BLaER1 (cell line): ENCODE data around the gene PCDHGB7.
"Not testable (repeated sequence)": the region's sequence is repeated elsewhere in the genome, so short reads cannot be mapped to it uniquely, and the experiment has no call there.

Experiments used
- H3K27ac ChIP-seq: shearing (Covaris generic); formaldehyde crosslinking; 2 replicates; pipeline ENCODE4 v1.8.1; 2022
- H3K27me3 ChIP-seq: shearing (Covaris generic); formaldehyde crosslinking; 2 replicates; pipeline ENCODE4 v1.8.1; 2022
- H3K36me3 ChIP-seq: shearing (Covaris generic); formaldehyde crosslinking; 2 replicates; pipeline ENCODE4 v1.8.1; 2022
- H3K4me1 ChIP-seq: shearing (Covaris generic); formaldehyde crosslinking; 2 replicates; pipeline ENCODE4 v1.8.1; 2022
- H3K4me2 ChIP-seq: shearing (Covaris generic); formaldehyde crosslinking; 2 replicates; pipeline ENCODE4 v1.8.1; 2022
- H3K4me3 ChIP-seq: shearing (Covaris generic); formaldehyde crosslinking; 2 replicates; pipeline ENCODE4 v1.8.1; 2022
- H3K9ac ChIP-seq: shearing (Covaris generic); formaldehyde crosslinking; 2 replicates; pipeline ENCODE4 v1.8.1; 2022
- H3K9me3 ChIP-seq: shearing (Covaris generic); formaldehyde crosslinking; 2 replicates; pipeline ENCODE4 v1.8.1; 2022
- H4K20me1 ChIP-seq: shearing (Covaris generic); formaldehyde crosslinking; 2 replicates; pipeline ENCODE4 v1.8.1; 2022
- Cebpa-rat ChIP-seq: shearing (Covaris generic); IDR thresholded peaks from 2 replicates; pipeline ENCODE4 v1.8.1; 2022

The PCDHGB7 gene

GRCh38 chr5:141398608-141399007 lies 18.9 kb upstream of the PCDHGB7 start:
- Histone ChIP-seq H3K4me3 (no peak overlapping the region), H3K4me2 (no peak overlapping the region), H3K27ac (no peak overlapping the region), H3K36me3 (no peaks in the 10 kb centered on the region), H3K4me1 (no peaks in the 10 kb centered on the region), H3K9ac (no peak overlapping the region), H3K27me3 (no peaks in the 10 kb centered on the region), H4K20me1 (no peaks in the 10 kb centered on the region), H3K9me3 (peaks cover 58% of the 10 kb centered on the region)
- no peak for TF ChIP-seq Cebpa-rat

GRCh38 chr5:141399555-141400258 lies 17.8 kb upstream of the PCDHGB7 start:
- Histone ChIP-seq H3K9me3 (peaks cover 47% of the 10 kb centered on the region), H3K4me3 (no peak overlapping the region), H3K27me3 (no peaks in the 10 kb centered on the region), H3K4me2 (no peak overlapping the region), H3K27ac (no peak overlapping the region), H4K20me1 (no peaks in the 10 kb centered on the region), H3K36me3 (no peaks in the 10 kb centered on the region), H3K4me1 (no peaks in the 10 kb centered on the region), H3K9ac (no peak overlapping the region)
- TF ChIP-seq Cebpa-rat = no peak

GRCh38 chr5:141402553-141403243 lies 14.8 kb upstream of the PCDHGB7 start, which contains the start of gene PCDHGA9:
PCDHGA9 (plus strand) TSS chr5:141402778; CDS start chr5:141402953, 175 bp downstream.
- Histone ChIP-seq H3K4me1 (no peaks in the 10 kb centered on the region), H3K27ac (no peak within 1 kb of the TSS), H3K36me3 (no peaks in the 10 kb centered on the region), H3K4me2 (no peak within 1 kb of the TSS), H4K20me1 (no peaks in the 10 kb centered on the region), H3K9ac (no peak within 1 kb of the TSS), H3K9me3 (peaks cover 44% of the 10 kb centered on the region), H3K27me3 (no peaks in the 10 kb centered on the region), H3K4me3 (no peak within 1 kb of the TSS)
- TF ChIP-seq Cebpa-rat = no peak

- Histone ChIP-seq H4K20me1 (no peaks in the 10 kb centered on the region), H3K27ac (no peak overlapping the region), H3K36me3 (no peaks in the 10 kb centered on the region), H3K9me3 (peaks cover 48% of the 10 kb centered on the region), H3K4me1 (no peaks in the 10 kb centered on the region), H3K4me3 (no peak overlapping the region), H3K27me3 (no peaks in the 10 kb centered on the region), H3K9ac (no peak overlapping the region), H3K4me2 (no peak overlapping the region)
- no peak for TF ChIP-seq Cebpa-rat
Measured at GRCh38 chr5:141403387-141403786, 14.1 kb upstream of the PCDHGB7 start.

DNA sequence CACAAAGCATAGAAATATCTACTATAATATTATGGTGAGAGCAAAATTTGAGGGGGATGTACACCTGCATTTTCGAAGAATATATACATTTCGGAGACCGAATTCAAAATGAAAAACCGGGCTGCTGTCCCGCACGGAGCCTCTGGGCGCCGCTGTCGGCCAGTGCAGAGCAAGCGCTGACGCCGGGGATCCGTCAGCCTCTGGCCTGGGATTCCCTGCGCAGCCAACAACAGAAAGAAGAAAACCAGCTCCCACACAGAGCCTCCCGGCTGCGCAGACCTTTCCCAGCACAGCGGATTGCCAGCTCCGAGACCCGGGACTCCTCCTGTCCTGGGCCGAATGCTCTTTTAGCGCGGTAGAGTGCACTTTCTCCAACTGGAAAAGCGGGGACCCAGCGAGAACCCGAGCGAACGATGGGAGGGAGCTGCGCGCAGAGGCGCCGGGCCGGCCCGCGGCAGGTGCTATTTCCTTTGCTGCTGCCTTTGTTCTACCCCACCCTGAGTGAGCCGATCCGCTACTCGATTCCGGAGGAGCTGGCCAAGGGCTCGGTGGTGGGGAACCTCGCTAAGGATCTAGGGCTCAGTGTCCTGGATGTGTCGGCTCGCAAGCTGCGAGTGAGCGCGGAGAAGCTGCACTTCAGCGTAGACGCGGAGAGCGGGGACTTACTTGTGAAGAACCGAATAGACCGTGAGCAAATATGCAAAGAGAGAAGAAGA lies 9.5 kb upstream of the PCDHGB7 start, which contains the start of gene PCDHGB6:
TSS of gene PCDHGB6 (plus strand) at position 232 of the 716 bp plus-strand sequence. CDS start at position 414, 182 bp downstream.
- H3K9me3 ChIP-seq = peaks cover 40% of the 10 kb centered on the region
- H4K20me1 ChIP-seq, H3K27ac ChIP-seq, H3K4me2 ChIP-seq, H3K4me1 ChIP-seq, H3K27me3 ChIP-seq, H3K9ac ChIP-seq, H3K36me3 ChIP-seq, H3K4me3 ChIP-seq: not testable (repeated sequence)

- Histone ChIP-seq H3K4me3 (no peak overlapping the region), H4K20me1 (no peaks in the 10 kb centered on the region), H3K27me3 (peaks cover 18% of the 10 kb centered on the region), H3K9me3 (peaks cover 36% of the 10 kb centered on the region), H3K27ac (no peak overlapping the region), H3K9ac (no peak overlapping the region), H3K4me2 (no peak overlapping the region), H3K4me1 (peaks cover 6% of the 10 kb centered on the region; the same call in 1 of the 2 replicates), H3K36me3 (no peaks in the 10 kb centered on the region)
- TF ChIP-seq Cebpa-rat = no peak
Measured at GRCh38 chr5:141409598-141410306, 7.7 kb upstream of the PCDHGB7 start.

GRCh38 chr5:141411575-141411974 lies 5.9 kb upstream of the PCDHGB7 start:
- Histone ChIP-seq H3K27ac (no peak overlapping the region), H4K20me1 (no peaks in the 10 kb centered on the region), H3K4me1 (peaks cover 19% of the 10 kb centered on the region), H3K4me2 (no peak overlapping the region), H3K36me3 (no peaks in the 10 kb centered on the region), H3K9me3 (peaks cover 40% of the 10 kb centered on the region), H3K27me3 (peaks cover 22% of the 10 kb centered on the region), H3K4me3 (no peak overlapping the region), H3K9ac (no peak overlapping the region)
- no peak for TF ChIP-seq Cebpa-rat

DNA sequence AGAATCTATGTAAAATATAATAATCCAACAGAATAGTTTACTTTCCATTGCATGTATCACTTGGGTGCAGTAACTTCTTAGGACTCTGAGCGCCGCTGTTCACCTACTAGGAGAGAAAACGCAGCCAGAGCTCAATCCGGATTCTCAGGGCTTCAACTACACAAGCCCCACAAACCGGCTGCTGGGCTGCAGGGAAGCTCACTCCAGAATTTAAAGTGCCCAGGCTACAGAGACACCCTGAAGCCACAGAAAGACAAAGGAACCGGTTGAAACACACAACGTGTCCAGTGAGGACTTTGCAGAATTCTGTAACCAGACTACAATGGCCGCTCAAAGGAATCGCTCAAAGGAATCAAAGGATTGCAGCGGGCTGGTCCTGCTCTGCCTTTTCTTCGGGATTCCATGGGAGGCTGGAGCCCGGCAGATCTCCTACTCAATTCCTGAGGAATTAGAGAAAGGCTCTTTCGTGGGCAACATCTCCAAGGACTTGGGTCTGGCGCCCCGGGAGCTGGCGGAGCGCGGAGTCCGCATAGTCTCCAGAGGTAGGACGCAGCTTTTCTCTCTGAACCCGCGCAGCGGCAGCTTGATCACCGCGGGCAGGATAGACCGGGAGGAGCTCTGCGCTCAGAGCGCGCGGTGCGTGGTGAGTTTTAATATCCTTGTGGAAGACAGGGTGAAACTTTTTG lies 4.5 kb upstream of the PCDHGB7 start, which contains the start of gene PCDHGA10:
TSS of gene PCDHGA10 (plus strand) at position 134 of the 686 bp plus-strand sequence. CDS start at position 323, 189 bp downstream.
- Histone ChIP-seq H3K27me3 (peaks cover 22% of the 10 kb centered on the region), H3K36me3 (no peaks in the 10 kb centered on the region), H3K9ac (peak within 1 kb of the TSS; percentile 75), H3K9me3 (peaks cover 41% of the 10 kb centered on the region), H4K20me1 (no peaks in the 10 kb centered on the region), H3K4me3 (peak within 1 kb of the TSS; percentile 66), H3K27ac (no peak within 1 kb of the TSS), H3K4me2 (peak within 1 kb of the TSS; percentile 74), H3K4me1 (peaks cover 19% of the 10 kb centered on the region)
- TF ChIP-seq Cebpa-rat = no peak
